Stimulated activated naive B cell treated with anti-CD40 and anti-IgM and Interleukin-4, amounts not matched to agents 10 μg/mL and 1 μg/mL and 100 μg/mL, for 72 hours (primary cell): ENCODE data around the gene CD68.

Experiments used
- ATAC-seq, 2 donors: fragments of 150-1000 bp; cut with Tn5 transposase; replicated peaks; 2 replicates each; pipeline ENCODE4 v1.10.0; 2021; ENCODE audit warnings: moderate library complexity in 1 of 2
- DNase-seq: peaks from one replicate; pipeline ENCODE4 v3.0.0; 2021
- H3K27ac Mint-ChIP-seq: one replicate; pipeline ENCODE4 v1.8.0; 2022; ENCODE audit warnings: mild to moderate bottlenecking, mixed read lengths
- H3K27me3 Mint-ChIP-seq, 2 donors: one replicate each; pipeline ENCODE4 v1.8.0; 2022; ENCODE audit warnings: mixed read lengths in 2 of 2
- H3K36me3 Mint-ChIP-seq, 2 donors: one replicate each; pipeline ENCODE4 v1.8.0; 2022; ENCODE audit warnings: mixed read lengths in 2 of 2, mild to moderate bottlenecking in 1 of 2
- H3K4me1 Mint-ChIP-seq, 2 donors: one replicate each; pipeline ENCODE4 v1.8.0; 2022; ENCODE audit warnings: mixed read lengths in 2 of 2, mild to moderate bottlenecking in 1 of 2
- H3K4me3 Mint-ChIP-seq, 2 donors: one replicate each; pipeline ENCODE4 v1.8.0; 2022; ENCODE audit warnings: mild to moderate bottlenecking in 2 of 2, mixed read lengths in 2 of 2, moderate library complexity in 1 of 2
- H3K9me3 Mint-ChIP-seq, 2 donors: one replicate each; pipeline ENCODE4 v1.8.0; 2022; ENCODE audit warnings: mixed read lengths in 2 of 2, mild to moderate bottlenecking in 1 of 2

Gene CD68

DNA sequence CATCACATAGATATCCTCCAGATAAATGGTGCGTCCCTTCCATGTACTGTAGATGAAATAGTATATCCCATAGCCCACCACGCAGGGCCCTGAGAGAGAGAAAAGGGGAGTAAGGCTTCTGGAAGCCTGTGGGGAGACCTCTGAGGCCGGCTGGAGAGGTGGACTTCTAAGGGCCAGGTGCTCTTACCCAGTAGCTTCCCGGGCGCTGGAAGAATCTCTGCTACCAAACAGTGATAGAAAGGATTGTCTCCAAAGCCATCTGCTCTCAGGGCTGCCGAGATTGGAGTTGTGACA lies 47.5 kb downstream of the CD68 start:
- H3K4me1 Mint-ChIP-seq: peaks cover 9 to 14% of the 10 kb centered on the region in 2 donors
- no peaks in the 10 kb centered on the region for H3K9me3 Mint-ChIP-seq
- H3K27ac Mint-ChIP-seq: peak overlapping the region; percentile 90
- no peak for DNase-seq
- no peaks in the 10 kb centered on the region for H3K27me3 Mint-ChIP-seq
- peak overlapping the region; percentile 90 to 98 for H3K4me3 Mint-ChIP-seq
- peaks cover 0 to 12% of the 10 kb centered on the region in 2 donors for H3K36me3 Mint-ChIP-seq
- ATAC-seq: no peak

DNA sequence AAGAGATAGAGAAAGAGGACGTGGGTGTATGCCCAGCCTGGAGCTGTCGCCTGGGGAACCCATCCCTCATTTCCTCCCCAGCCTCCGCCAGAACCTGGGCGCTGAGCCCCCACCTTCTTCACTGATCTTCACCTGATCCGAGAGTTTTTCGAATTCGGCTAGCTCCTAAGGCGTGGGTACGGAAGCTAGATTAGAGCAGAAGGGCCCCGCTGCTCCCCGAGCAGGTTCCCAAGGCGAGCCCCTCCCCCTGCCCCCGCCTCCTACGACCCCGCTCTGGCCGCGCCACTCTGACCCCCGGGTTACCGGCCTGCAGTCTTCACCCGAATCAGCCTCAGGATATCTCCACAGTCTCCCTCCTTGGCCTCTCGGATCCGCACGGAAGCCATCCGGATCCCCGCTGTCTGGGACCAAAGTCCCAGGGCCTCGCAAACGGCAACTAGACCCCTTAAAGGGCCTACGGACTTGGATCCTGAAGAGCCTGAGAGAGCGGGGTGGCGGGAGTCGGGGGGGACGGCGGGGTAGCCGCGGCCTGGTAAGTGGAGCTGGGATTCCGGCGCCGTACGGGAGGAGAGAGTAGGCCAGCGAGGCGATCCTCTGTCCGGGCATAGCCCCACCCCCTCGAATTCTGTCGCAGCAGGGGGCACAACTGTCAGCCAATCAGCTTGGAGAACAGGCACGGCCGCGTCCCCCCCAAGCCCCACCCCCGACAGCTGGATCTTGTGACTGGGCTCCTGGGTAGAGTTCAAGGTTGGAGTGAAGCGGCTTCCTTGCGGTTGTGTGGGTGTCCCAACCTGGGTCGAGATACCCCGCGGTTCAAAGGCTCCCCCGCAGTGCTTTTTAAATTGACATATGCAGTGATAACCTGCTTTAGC lies 48.0 kb downstream of the CD68 start, which contains the start of gene SAT2:
SAT2 (minus strand) TSS at position 572 of the 872 bp plus-strand sequence; CDS start at position 386, 186 bp downstream.
- Mint-ChIP-seq H3K27ac (peak within 1 kb of the TSS; percentile 90), H3K36me3 (peaks cover 0 to 12% of the 10 kb centered on the region in 2 donors), H3K9me3 (no peaks in the 10 kb centered on the region), H3K4me1 (peaks cover 9 to 14% of the 10 kb centered on the region in 2 donors), H3K27me3 (no peaks in the 10 kb centered on the region), H3K4me3 (peak within 1 kb of the TSS; percentile 90 to 98)
- DNase-seq (peak; percentile 77), ATAC-seq (peak; percentile 96)

DNA sequence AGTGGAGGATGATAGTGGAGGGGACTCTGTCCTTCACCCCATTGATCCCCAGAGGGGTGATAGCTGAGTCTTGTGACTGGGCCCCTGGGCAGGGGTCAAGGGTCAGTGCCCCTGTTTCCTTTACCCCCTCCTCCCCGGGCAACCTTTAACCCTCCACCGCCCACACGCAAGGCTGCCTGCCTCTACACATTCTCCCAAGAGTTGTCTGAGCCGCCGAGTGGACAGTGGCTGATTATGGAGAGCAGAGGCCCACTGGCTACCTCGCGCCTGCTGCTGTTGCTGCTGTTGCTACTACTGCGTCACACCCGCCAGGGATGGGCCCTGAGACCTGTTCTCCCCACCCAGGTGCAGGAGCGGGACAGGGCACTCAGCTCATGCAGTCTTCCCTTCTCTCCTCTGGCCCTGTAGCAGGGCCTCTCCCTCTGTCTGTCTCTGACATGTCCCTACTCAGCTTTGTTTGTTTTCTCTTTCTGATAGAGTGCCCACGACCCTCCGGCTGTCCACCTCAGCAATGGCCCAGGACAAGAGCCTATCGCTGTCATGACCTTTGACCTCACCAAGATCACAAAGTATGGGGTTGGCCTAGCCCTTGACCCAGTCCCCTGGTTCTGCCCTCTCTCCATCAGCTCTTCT lies 50.6 kb downstream of the CD68 start, which contains the start of gene SHBG:
SHBG (plus strand) TSS at position 197 of the 633 bp plus-strand sequence; CDS start at position 235, 38 bp downstream.
- DNase-seq: no peak
- Mint-ChIP-seq H3K4me3 (no peak within 1 kb of the TSS), H3K27me3 (peaks cover 0 to 3% of the 10 kb centered on the region in 2 donors), H3K27ac (no peak within 1 kb of the TSS), H3K9me3 (no peaks in the 10 kb centered on the region), H3K36me3 (peaks cover 0 to 11% of the 10 kb centered on the region in 2 donors), H3K4me1 (peaks cover 9 to 14% of the 10 kb centered on the region in 2 donors)
- ATAC-seq: no peak
